A673 (cell line): ENCODE data around the gene CEMIP. TPM values are rescaled to one million over a fixed set of nuclear protein-coding genes. Genes with fewer than 3 reads are reported as not detected.

Source experiments
- BruUV-seq: library from RNA; stranded (reverse); fragments of 400-500 nt; replicated peaks from 2 replicates; lab custom pipeline; 2021; lab: Mats Ljungman, UMichigan
- CTCF ChIA-PET: fragments of 300-600 bp; sonication (Branson Sonifier 250); formaldehyde crosslinking; loops from one replicate; lab custom pipeline; 2022; ENCODE audit warnings: antibody characterized with exemption; lab: Charles Lee
- POLR2A ChIA-PET: fragments of 300-600 bp; sonication (Branson Sonifier 250); formaldehyde crosslinking; loops from one replicate; lab custom pipeline; 2022; ENCODE audit warnings: antibody characterized with exemption; ENCODE audit not compliant: low non-redundant PET; lab: Charles Lee
- DNase-seq: peaks from one replicate; pipeline ENCODE4 v3.0.0-alpha.2; 2015; ENCODE audit warnings: low spot score
- H3K27ac ChIP-seq: fragments of 200-600 bp; sonication (generic); 2 replicates; pipeline ENCODE4 v1.5.1; 2016; ENCODE audit warnings: mixed run types, low read depth, mild to moderate bottlenecking, mixed read lengths, antibody characterized with exemption, low read length; ENCODE audit not compliant: poor library complexity, severe bottlenecking
- H3K27me3 ChIP-seq: fragments of 200-600 bp; sonication (generic); replicated peaks from 2 replicates; pipeline ENCODE4 v1.6.1; 2017; ENCODE audit warnings: mixed run types, low read depth, mild to moderate bottlenecking, mixed read lengths, antibody characterized with exemption, low read length; ENCODE audit not compliant: insufficient read depth, poor library complexity
- H3K36me3 ChIP-seq: fragments of 200-600 bp; sonication (generic); 2 replicates; pipeline ENCODE4 v1.6.1; 2016; ENCODE audit warnings: mixed run types, mild to moderate bottlenecking, mixed read lengths, antibody characterized with exemption, low read length; ENCODE audit not compliant: insufficient read depth, poor library complexity, severe bottlenecking
- H3K4me1 ChIP-seq: fragments of 200-600 bp; sonication (generic); 2 replicates; pipeline ENCODE4 v1.6.1; 2017; ENCODE audit warnings: mixed run types, mild to moderate bottlenecking, mixed read lengths, antibody characterized with exemption, low read length; ENCODE audit not compliant: insufficient read depth, poor library complexity, severe bottlenecking
- H3K4me3 ChIP-seq: fragments of 200-600 bp; sonication (generic); 2 replicates; pipeline ENCODE4 v1.5.1; 2016; ENCODE audit warnings: low read depth, mixed run types, mild to moderate bottlenecking, mixed read lengths, low read length; ENCODE audit not compliant: poor library complexity, severe bottlenecking
- H3K9me3 ChIP-seq: fragments of 200-600 bp; sonication (generic); 2 replicates; pipeline ENCODE4 v1.6.1; 2016; ENCODE audit warnings: mixed run types, low read depth, mild to moderate bottlenecking, mixed read lengths, antibody characterized with exemption, low read length; ENCODE audit not compliant: poor library complexity, severe bottlenecking
- CTCF ChIP-seq: fragments of 300-800, 200-600 bp; sonication (generic); conservative IDR thresholded peaks from 2 replicates; pipeline ENCODE4 v1.5.1; 2017; ENCODE audit warnings: low read depth, mild to moderate bottlenecking, antibody characterized with exemption, low read length, moderate library complexity, mixed read lengths
- EZH2 ChIP-seq: fragments of 200-600 bp; sonication (generic); IDR thresholded peaks from 2 replicates; pipeline ENCODE4 v1.6.1; 2017; ENCODE audit warnings: borderline replicate concordance, low read depth, mild to moderate bottlenecking, mixed read lengths, antibody characterized with exemption, low read length; ENCODE audit not compliant: poor library complexity, severe bottlenecking
- intact Hi-C: fragments of 100-400 bp; cut with micrococcal nuclease; formaldehyde crosslinking; loops from one replicate; pipeline ENCODE4 v1.10.0; 2022; ENCODE audit not compliant: unreplicated experiment
- total RNA-seq: library from RNA; stranded (reverse); gene quantifications from 2 replicates; pipeline ENCODE4 v1.2.3, GENCODE V29; 2021

CEMIP gene
- total RNA-seq, 1 experiment from 2014 or later: not detected

GRCh38 chr15:80929689-80930088 lies 150.5 kb downstream of the CEMIP start:
- no peak for DNase-seq
- Histone ChIP-seq H3K9me3 (no peaks in the 10 kb centered on the region), H3K27ac (no peak overlapping the region), H3K27me3 (no peaks in the 10 kb centered on the region), H3K4me3 (no peak overlapping the region), H3K36me3 (no peaks in the 10 kb centered on the region), H3K4me1 (no peaks in the 10 kb centered on the region)
- intact Hi-C loops: no loop called here
- POLR2A ChIA-PET: no interaction called here
- TF ChIP-seq CTCF (no peak), EZH2 (no peak)
- CTCF ChIA-PET: no interaction called here
- BruUV-seq: no TSS peak

GRCh38 chr15:80931191-80931590 lies 152.0 kb downstream of the CEMIP start:
- intact Hi-C loops: no loop called here
- no TSS peak for BruUV-seq

GRCh38 chr15:80931721-80932512 lies 152.7 kb downstream of the CEMIP start:
- DNase-seq: no peak
- Histone ChIP-seq H3K27ac (no peak overlapping the region), H3K36me3 (no peaks in the 10 kb centered on the region), H3K4me3 (no peak overlapping the region), H3K27me3 (no peaks in the 10 kb centered on the region), H3K4me1 (no peaks in the 10 kb centered on the region), H3K9me3 (no peaks in the 10 kb centered on the region)
- ChIA-PET POLR2A (no interaction called here), CTCF (no interaction called here)
- no peak for TF ChIP-seq EZH2
- no peak for TF ChIP-seq CTCF
- intact Hi-C loops: no loop called here
- BruUV-seq: no TSS peak

More at GRCh38 chr15:80931191-80931590, 152.0 kb downstream of the CEMIP start:
- CTCF ChIA-PET: no interaction called here
- Histone ChIP-seq H3K4me1 (no peaks in the 10 kb centered on the region), H3K27me3 (no peaks in the 10 kb centered on the region), H3K36me3 (no peaks in the 10 kb centered on the region), H3K4me3 (no peak overlapping the region), H3K27ac (no peak overlapping the region), H3K9me3 (no peaks in the 10 kb centered on the region)
- TF ChIP-seq EZH2 (no peak), CTCF (no peak)
- POLR2A ChIA-PET: no interaction called here
- no peak for DNase-seq
